Hematopoietic multipotent progenitor cell treated with erythropoietin and hydrocortisone succinate and interleukin-3 and kit ligand, for 17 days (in vitro differentiated cells): Measurements from ENCODE around the gene SYPL2.
"Not testable (repeated sequence)": the region's sequence is repeated elsewhere in the genome, so short reads cannot be mapped to it uniquely, and the experiment has no call there.

Source experiments
- DNase-seq: peaks from one replicate; pipeline ENCODE4 v3.0.0-alpha.2; 2015; ENCODE audit warnings: low spot score

The SYPL2 gene

DNA sequence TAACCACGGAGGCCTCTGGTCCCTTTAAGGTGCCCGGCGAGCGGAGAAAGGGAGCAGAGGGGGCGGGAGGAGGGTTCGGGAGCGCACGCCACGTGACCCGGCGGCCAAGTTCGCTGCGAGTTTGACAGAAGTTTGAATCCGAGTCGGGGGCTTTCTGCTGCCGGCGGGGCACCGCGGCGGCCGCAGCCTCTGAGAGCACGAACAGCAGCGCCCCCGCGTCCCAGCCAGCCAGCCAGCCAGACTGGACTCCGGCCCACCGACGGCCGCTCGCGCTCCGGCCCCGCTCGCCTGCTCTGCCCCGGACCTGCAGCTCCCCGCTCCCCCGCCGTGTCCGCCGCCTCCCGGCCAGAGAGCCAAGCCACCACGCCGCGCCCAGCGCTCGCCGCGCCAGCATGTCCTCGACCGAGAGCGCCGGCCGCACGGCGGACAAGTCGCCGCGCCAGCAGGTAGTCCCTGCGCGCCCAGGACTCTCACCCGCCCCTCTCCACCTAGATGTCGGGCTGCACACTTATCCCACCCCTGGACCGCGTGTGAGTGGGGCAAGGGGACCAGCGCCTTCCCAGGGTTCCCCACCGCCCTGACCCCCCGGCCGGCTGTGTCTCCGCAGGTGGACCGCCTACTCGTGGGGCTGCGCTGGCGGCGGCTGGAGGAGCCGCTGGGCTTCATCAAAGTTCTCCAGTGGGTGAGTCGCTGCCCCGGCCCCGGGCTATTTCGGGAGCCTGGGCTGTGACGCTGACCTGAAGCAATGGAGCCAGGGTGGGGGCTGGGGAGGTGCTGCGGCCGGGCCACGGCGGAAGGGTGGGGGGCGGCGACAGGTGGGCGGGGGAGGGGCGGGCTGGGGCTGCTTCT lies at the start of gene SYPL2:
SYPL2 (plus strand) TSS at position 95 of the 849 bp plus-strand sequence; CDS start at position 393, 298 bp downstream.
- no peak for DNase-seq

DNA sequence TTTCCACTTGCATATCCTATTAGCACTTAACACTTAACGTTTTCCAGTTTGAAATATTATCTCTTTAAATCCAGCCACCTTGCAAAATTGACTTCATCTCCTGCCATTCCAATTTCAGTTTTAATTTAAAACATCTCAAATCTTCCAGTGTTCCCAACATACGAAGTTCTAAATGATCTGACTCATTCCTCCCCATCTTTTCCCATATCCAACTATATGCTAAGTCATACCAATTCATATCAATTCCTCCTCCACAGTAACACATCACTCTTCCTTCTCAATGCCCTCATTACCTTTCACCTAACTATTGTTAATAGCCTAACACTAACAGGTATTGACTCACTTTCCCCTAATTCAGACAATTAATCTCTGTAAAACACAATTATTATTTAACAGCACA lies 42.8 kb upstream of the SYPL2 start:
- no peak for DNase-seq

DNA sequence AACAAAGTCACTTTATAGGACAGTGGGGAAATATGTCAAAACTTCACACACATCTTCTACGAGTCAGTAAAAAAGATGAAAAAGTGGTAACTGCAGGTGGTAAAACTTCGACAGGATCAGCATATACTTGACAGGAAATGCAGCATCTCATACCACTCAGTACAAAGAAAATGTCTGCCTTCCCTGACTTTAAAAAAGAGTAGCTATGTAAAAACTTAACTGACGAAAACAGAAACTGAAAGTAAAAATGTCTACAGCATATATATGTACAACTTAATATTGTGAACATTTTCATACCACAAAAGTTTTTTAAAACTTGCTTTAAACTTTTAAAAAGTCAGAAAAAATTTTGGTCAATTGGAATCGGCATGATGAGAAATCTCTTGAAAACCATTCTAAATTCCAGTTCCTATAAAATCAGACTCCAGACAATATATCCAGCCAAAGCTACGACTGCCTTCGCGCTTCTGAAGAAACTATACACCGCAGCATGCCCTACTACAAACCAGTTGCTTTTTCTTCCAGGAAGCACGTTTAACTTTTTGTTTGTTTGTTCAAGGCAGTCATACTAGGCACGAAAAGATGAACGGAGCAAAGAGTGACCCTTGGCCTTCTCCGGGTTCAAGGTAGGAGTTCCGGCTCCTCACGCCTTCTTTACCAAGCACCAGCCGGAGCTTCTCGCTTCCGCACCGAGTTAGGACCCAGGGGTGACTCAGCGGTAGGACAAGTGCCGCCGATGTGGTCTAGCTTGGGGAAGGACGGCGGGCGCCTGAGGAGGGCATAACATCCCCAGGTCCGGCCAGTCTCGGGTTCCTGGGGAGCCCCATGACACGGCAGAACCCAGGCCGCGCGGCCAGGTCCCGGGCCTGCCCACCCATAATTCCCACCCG lies 40.7 kb upstream of the SYPL2 start:
- DNase-seq, result peak; percentile 75

DNA sequence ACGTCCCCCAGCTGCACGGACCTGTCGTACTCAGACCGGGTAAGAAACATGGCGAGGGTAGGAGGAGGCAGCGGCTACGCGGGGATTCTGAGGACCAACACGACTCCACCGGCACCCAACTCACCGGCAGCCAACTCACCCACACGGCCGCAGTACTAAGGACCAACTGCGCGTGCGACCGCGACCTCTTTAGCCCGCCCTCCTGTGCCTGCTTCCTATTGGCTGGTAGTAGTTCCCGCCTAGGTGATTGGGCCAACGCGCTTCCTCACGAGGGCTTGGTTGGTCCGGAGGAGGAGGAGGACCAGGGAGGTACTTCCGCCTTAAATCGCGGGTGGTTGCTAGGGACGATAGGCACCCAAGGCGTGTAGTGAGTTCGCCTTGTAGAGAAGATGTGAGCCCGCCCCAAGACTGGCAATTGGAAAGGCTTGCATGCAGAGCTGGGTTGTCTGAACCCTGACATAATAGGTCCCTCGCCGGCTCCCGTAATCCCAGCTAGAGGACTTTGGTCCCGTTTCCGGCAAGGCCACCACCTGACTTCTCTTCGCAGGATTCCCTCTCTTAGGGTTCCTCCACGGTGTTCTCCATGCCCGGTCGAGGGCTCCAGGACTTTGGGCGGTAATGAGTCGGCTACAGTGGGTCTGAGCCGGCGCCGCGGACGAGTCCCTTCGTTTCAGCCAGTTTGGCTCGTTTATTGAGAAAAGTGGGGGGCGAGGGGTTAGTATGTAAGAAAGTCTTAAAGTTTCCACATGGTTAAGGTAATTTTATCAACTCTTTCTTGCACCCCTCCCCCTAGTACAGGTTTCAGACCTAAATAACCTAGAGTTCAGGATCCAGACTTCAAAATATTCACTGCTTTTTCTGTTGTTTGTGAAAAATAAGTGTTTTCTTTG lies 39.8 kb upstream of the SYPL2 start, which contains the start of gene PSMA5:
PSMA5 (minus strand) TSS at position 168 of the 890 bp plus-strand sequence; CDS start at position 50, 118 bp downstream.
- DNase-seq, result peak; percentile 98

DNA sequence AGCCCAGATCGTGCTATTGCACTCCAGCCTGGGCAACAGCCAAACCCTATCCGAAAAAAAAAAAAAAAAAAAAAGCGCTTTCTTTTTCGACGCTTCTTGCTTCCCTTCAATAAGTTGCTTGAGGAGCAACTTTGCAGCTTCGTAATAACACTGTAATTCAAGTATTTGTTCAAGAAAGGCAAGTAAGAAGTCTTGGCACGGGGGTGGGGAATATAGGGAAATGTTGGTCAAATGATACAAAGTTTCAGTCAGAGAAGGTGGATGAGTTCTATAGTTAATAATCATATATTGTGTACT lies 39.2 kb upstream of the SYPL2 start:
- no peak for DNase-seq

DNA sequence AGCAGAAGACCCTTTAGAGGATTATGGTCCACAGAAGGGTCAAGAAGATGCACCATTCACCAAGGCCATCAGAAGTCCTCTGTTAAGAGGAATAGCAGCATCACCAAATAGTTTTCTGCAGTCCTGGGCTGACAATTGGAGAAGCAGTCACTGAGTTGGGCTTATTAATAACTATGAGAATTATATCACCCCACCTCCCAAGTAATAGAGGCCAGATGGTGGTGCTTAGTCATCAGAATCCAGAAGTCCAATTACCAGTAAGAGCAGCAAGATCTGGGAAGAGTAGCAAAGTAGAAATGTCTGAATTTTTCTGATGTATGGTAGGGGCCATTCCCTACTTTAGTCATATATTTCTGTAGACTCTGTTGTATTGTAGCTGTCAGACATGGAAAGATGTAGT lies 34.0 kb upstream of the SYPL2 start:
- DNase-seq, result no peak

DNA sequence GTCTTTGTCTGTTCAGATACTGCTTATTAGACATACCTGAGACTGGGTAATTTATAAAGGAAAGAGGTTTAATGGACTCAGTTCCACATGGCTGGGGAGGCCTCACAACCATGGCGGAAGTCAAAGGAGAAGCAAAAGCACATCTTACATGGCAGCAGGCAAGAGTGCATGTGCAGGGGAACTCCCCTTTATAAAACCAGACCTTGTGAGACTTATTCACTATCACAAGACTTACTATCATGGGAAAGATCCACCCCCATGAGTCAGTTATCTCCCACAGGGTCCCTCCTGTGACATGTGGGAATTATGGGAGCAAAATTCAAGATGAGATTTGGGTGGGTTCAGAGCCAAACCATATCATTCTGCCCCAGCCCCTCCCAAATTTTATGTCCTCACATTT lies 33.0 kb upstream of the SYPL2 start:
- no peak for DNase-seq

DNA sequence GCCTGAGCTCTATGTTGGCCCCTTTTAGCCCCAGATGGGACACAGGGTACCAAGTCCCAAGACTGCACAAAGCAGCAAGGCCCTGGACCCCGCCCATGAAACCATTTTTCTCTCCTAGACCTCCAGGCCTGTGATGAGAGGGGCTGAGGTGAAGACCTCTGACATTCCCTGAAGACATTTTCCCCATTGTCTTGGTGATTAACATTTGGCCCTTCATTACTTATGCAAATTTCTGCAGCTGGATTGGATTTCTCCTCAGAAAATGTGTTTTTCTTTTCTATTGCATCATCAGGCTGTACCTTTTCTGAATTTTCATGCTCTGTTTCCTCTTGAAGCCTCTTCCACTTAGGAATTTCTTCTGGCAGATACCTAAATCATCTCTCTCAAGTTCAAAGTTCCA lies 31.9 kb upstream of the SYPL2 start:
- no peak for DNase-seq

DNA sequence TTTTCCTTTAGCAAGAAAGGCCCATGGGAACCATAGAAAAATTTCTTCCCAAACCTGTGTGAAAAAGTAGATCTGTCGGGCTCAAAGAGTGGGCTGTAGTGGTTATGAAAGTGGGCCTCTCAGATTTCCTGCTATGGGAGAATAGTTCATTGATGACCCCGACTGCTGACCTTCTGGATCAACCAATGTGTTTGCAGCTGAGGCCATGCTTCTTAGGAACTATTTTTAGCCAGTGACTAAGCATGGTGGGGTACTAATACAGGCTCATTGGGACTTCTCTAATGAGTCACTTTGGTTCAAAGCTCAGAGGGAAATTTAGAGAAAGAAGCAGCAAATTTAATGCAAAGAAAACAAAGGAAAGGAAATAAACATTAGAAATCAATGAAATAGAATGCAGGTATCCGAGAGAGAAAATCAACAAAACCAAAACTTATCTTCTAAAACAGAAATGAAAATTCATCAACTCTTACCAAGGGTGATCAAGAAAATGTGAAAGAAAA lies 27.5 kb upstream of the SYPL2 start:
- no peak for DNase-seq

DNA sequence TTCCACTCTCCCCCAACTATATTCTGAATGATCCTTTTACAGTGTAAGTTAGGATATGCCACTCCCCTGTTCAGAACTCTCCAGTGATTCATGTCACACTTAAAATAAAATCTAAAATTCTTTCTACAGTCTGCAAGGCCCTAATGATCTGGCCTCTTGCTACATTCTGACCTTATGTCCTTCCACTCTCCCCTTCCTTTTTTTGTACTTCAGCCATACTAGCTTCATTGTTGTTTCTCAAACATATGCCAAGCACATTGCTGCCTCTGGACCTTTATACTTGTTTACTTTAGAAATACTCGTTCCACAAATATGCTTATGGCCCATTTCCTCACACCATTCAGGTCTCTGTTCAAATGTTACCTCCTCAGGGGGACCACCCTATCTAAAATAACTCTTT lies 25.3 kb upstream of the SYPL2 start:
- no peak for DNase-seq

DNA sequence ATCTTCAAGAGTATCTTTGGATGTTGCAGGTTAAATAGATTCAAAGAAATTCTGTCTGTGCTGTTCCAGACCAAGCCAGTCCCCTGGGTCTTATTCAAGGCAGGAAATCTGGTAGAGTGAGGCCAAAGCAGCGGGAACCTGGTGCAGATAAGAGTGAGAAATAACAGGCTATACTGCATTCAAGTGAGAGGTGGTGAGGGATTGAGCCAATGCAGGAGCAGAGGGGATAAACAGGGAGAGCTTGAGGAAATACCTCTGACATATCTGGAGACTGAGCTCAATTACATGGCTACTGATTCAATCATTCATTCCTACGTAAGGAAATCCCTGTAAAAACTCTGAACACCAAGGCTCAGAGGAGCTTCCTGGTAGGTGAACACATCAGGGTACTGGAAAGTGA lies 22.9 kb upstream of the SYPL2 start:
- DNase-seq, result no peak

DNA sequence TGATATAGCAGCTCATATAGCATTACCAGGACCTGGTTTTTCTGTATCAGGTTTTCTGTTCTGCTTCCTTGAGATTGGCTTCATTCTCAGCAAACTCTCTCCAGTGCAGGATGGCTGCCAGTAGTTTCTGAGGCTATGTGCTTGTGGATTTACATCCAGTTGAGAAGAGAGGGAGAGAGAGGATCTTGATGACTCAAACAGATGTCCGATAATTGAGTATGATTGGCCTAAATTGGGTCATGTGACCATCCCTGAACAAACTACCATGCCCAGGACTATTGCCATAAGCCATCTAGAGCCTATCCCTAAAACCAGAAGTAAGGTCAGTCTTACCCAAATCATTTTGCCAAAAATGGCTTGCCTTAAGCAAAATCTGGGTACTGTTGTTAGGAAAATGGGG lies 22.0 kb upstream of the SYPL2 start:
- no peak for DNase-seq

DNA sequence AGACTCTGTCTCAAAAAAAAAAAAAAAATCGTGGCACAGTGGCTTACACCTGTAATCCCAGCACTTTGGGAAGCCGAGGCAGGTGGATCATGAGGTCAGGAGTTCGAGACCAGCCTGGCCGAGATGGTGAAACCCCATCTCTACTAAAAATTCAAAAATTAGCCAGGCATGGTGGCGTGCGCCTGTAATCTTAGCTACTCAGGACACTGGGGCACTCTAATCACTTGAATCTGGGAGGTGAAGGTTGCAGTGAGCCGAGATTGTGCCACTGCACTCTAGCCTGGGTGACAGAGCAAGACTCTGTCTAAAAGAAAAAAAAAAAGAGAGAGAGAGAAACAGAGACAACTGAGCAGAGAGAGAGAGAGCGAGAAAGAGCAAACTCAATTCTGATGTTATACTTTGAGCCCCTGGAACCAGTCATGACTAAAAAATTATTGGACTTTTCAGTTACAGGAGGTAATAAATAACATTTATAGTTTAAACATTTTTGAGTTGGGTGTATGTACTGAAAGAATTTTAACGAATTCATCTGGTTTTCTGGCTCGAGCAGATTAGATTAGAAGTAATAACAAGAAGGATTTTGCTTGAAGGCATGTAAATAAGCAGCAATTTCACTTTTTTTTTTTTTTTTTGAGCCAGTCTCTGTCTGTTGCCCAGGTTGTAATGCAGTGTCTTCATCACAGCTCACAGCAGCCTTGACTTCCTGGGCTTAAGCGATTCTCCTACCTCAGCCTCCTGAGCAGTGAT lies 20.2 kb upstream of the SYPL2 start:
- DNase-seq, result not testable (repeated sequence)

DNA sequence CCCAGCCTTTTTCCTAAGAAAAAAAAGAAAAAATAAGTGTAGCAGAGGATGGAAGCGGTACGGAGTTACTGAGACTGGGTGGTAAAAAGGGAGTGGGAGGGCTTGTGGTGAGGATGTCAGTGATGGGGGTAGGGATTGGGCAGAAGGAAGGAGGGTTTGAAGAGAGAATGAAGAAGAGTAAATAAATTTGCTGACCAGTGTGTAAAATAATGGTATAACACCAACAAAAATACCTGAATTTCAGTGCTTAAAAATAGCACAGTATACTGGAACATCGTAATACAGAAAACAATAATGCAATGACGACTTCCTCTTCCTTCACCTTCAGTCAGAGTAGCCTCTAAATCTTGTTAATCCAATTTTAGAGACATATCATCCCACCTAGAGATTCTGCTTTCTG lies 18.8 kb upstream of the SYPL2 start:
- no peak for DNase-seq

DNA sequence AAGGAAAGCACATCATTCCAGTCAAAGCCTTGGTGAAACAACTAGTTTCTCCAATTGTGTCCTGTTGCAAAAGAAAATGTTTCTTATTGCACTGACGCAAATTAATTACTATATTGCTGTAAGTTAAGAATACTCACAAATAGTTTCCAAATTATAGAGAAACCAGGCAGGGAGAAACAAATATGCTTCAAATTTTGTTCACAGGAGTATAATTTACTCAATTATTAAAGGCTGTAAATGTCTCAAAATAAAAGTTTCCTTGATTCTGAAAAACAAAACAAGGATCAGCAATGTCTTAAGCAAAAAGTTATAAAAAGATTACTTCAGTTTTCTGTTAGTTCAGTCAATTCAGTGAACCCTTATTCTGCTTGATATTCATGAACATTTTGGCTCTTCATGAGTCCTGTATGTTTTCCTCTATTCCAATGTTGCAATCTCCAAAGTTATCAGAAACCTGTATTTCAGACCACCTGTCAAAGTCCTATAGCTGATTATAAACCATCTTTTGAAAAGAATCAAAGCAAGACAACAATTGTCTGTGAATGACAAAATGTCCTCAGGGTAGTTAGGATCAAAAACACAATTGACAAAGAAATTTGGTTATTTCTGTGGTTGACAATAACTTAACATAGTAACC lies 11.7 kb upstream of the SYPL2 start:
- no peak for DNase-seq

DNA sequence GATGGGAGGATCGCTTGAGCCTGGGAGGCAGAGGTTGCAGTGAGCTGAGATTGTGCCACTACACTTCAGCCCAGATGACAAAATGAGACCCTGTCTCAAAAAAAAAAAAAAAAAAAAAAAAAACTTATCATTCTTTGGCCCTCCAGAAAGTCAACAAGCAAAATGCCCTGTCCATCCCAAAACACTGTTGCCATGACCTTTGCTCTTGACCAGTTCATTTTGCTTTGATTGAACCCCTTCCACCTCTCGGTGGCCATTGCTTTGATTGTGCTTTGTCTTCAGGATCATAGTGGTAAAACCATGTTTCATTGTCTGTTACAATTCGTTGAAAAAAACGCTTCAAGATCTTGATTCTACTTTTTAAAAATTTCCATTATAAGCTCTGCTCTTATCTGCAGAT lies 8.5 kb upstream of the SYPL2 start:
- no peak for DNase-seq

DNA sequence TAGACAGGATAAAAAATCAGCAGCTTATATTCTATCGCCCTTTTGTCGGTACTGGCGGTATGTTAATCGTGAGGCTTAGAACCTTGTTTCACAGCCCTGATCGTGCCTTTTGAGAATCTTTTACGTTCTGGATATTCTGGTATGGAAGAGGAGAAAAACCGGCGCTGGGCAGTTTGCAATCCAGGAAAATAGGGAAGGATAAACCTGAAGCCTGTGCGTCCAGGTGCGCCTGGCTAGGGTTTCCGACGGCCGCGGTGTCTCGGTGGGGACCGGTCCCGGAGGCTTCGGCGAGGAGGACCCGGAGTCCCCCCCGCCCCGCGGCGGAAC lies 258 bp upstream of the SYPL2 start:
- no peak for DNase-seq

DNA sequence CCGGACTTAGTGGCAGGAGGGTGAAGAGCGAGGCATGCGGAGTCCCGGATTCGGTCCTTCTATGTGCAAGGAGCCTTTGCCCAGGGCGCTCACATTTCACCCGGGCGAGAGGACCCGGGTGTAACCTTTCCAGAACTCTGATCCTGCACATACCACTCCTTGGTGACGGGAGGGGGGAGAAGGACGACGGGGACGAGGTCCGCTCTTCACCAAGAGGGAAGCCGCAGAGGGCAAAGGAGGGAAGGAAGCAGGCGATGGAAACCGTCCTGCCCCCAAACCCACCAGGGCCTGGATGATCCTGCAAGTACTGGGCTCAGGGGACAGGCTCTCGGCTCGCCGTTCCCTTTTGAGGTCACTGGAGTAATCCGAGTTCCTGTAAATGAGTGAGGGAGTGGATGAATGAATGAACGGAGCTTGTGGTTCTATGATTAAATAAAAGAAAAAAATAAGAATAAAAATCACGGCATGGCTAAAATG lies 993 bp downstream of the SYPL2 start:
- no peak for DNase-seq

DNA sequence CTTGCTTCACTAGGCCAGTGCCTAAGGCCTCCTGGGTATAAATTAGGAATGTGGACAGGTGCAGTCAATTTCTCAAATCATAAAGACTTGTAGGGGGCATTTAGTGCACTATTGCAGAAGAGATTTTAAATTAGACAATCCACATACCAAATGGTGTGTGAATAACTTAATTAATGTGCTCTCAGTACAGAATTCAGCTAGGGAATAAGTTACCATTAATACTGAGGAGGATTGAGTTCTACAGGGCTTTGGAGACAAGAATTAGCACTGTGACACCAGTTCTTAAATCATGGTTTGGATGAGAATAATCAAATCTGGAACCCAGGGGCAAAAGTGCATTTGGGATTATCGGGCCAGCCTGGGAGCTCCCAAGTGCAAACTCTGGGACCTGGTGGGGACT lies 1.7 kb downstream of the SYPL2 start:
- DNase-seq, result no peak

DNA sequence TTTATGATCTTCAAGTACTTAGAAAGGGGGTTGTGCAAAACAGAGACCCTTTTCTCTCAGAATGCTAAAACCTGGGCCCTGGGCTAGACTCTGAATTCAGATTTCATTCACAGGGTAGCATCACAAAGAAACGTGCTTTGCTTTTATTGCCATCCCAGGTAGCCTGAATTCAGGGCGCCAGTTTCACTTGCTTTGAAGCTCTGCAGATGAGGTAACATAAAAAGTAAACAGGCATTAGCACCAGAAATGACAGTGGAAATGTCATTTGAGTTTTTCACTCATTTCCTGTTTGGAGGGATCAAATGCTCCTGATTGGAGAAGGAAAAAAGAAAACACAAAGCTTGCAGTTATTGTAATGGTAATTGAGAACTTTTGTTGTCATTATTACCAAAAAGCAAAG lies 2.6 kb downstream of the SYPL2 start:
- no peak for DNase-seq

DNA sequence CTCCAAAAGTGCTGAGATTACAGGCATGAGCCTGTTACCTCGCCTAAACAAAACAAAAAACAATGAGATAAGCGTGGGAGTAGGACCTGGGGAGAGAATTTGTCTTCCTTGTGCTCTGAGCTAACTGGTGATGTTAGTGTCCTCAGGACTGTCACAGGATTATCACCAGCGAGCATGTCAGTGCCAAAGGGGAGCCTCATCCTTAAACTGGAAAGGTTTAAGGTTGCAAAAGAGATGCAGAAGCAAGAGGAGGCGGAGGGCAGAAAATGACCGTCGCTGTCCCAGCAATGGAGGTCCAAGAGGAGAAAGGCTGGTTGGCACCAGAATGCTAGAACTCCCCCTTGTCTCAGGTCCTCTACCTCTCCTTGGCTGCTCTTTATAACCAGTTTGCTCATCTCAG lies 3.9 kb downstream of the SYPL2 start:
- DNase-seq, result no peak
